Suprapubic skin (tissue), 3 donors: ENCODE data around the gene ASH1L.

Experiments
- POLR2AphosphoS5 ChIP-seq, 3 donors: sonication (generic); formaldehyde crosslinking; IDR thresholded peaks; one replicate each; pipeline ENCODE4 v1.6.1; 2017; ENCODE audit warnings: antibody characterized with exemption in 3 of 3
- TF ChIP-seq, protein P1 (sequence below), 2 donors: fragments of 200-600 bp in 1 of 2; fragments of 450-650 bp in 1 of 2; sonication (generic) in 1 of 2; IDR thresholded peaks; one replicate each; pipeline ENCODE4 v1.5.1; 2016 to 2019; ENCODE audit warnings: antibody characterized with exemption in 2 of 2, mild to moderate bottlenecking in 1 of 2, moderate library complexity in 1 of 2

DNA sequence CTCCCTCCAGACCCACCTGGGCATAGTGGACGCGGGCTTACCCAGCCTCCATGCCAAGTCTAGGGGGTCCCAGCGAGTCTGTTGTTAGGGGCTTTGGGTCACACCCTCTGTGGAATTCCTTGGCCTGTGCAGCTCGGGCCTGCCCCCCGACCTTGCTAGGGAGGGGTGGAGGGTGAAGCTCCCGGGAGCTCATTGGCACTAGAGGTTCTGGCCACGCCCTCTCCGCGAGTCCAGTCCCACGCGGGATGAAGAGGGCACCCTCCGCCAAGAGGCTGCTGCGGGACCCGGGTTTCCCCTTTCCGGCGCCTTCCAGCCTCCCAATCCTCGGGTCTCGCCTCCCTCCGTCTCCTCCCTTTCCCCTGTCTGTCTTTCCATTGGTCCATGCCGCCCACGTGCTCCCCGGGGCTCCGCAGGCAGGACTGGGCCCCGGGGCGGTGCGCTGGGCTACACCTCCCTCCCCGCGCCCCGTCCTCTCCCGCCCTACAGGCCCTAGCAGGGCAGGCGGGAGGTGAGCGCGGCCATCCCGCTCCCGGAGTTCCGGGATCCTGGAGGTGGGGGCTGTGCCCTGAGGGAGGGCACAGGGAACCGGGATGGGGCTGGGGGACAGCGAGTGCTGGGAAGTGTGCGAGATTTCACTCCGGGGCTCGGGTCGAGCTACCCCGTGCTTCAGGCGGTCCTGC lies 238.4 kb downstream of the ASH1L start:
- peak in 1 of 3 donors; percentile 55 for TF ChIP-seq POLR2AphosphoS5 (IDR thresholded peaks at IDR 0.05)
- TF ChIP-seq, protein P1, sequence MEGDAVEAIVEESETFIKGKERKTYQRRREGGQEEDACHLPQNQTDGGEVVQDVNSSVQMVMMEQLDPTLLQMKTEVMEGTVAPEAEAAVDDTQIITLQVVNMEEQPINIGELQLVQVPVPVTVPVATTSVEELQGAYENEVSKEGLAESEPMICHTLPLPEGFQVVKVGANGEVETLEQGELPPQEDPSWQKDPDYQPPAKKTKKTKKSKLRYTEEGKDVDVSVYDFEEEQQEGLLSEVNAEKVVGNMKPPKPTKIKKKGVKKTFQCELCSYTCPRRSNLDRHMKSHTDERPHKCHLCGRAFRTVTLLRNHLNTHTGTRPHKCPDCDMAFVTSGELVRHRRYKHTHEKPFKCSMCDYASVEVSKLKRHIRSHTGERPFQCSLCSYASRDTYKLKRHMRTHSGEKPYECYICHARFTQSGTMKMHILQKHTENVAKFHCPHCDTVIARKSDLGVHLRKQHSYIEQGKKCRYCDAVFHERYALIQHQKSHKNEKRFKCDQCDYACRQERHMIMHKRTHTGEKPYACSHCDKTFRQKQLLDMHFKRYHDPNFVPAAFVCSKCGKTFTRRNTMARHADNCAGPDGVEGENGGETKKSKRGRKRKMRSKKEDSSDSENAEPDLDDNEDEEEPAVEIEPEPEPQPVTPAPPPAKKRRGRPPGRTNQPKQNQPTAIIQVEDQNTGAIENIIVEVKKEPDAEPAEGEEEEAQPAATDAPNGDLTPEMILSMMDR (IDR thresholded peaks at IDR 0.05), result no peak
